GM21576 (cell line): ENCODE data around the gene AP2A1.
A peak's percentile ranks its signal among the peaks of the same experiment; 100 is the strongest.

ENCODE experiments used
- ATAC-seq: cut with Tn5 transposase; IDR thresholded peaks from one replicate; pipeline ENCODE4 v1.9.1; 2021; ENCODE audit warnings: mild to moderate bottlenecking, moderate library complexity; ENCODE audit not compliant: unreplicated experiment

AP2A1 gene

GRCh38 chr19:49764341-49764740, 2.5 kb upstream of the AP2A1 start:
- no peak for ATAC-seq

- peak; percentile 88 for ATAC-seq
Observed at GRCh38 chr19:49766007-49766929, 533 bp upstream of the AP2A1 start.

DNA sequence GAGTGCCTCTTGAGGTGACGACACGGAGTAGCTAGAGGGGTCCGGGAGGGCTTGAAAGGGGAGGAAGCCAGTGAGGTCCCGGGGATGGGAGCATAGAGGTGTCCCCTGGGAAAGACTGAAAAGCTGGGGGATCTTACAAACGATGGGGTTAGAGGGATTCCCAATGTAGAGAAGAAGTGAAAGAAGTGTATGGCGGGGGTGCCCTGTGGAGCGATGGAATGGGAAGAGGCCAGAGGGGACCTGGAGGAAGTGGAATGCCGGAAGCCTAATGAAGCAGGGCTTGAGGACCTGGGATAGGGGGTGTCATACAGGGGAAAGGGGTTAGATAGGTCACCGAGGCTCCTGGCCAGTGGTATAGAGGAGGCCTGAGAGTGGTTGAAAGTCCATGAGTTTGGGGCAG, 580 bp downstream of the AP2A1 start:
- ATAC-seq: no peak

- ATAC-seq: no peak
Observed at GRCh38 chr19:49767967-49768581, 1.3 kb downstream of the AP2A1 start.

DNA sequence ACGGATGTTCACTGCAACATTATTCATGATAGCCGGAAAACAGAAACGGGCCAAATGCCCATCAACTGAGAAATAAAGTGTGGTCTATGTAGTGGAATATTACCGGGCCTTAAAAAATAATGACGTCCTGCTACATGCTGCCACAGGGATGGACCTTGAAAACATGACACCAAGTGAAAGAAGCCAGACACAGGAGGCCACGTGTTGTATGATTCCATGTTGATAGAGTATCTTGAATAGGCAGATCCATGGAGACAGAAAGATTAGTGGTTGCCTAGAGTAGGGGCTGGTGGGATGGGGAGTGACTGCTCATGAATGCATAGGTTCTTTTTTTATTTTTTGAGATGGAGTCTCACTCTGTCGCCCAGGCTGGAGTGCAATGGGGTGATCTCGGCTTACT, 3.7 kb downstream of the AP2A1 start:
- ATAC-seq: no peak

- no peak for ATAC-seq
Observed at GRCh38 chr19:49771674-49772139, 4.9 kb downstream of the AP2A1 start.

GRCh38 chr19:49772850-49773432, 6.1 kb downstream of the AP2A1 start:
- no peak for ATAC-seq

GRCh38 chr19:49773663-49774350, 7.0 kb downstream of the AP2A1 start:
- no peak for ATAC-seq

GRCh38 chr19:49774969-49775368, 8.2 kb downstream of the AP2A1 start:
- ATAC-seq: no peak

DNA sequence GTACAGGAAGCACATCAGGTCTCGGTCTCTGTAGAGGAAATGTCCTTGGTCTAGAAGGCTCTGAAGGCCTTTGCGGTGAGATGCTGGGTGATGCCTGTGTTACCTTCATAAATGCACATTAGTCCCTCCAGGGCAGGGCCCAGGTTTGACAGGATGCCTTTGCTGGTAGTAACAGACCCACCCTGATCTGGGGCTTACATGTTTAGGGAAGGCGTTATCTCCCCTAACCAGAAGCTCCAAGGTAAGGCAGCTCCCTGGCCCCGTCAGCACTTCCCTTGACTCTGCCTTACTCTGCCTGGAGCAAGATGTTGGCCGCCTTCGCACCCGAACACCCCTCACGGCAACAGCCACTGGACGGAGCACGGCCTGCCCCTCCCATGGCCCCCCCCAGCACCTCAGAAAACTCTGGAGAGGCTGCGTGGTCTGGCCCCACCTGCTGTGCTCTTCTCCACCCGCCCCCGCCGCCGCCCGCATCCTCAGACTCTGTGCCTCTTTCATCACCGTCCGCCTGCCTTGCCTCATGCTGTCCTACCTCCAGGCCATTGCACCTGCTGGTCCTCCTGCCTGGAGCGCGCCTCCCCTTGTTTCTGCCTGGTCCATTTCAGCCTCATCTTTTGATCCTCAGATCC, 9.1 kb downstream of the AP2A1 start:
- ATAC-seq: no peak

DNA sequence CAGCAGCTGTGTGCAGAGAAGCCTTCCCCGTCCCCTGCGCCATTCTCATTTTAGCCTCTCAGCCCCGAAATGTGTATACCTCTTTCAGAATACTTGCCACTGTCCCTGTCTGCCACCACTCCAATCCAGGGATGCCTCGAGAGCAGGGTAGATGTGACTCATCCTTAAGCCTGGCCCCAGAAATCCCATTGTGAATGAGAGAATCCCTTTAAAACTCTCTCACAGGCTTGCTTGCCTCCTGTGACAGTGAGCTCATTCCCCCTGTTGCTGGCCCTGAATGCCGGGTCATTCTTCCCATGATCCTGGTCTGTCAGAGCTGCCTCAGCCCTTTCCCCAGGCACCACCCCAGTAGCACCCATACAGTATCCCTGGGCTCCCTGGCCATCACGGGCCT, 9.6 kb downstream of the AP2A1 start:
- no peak for ATAC-seq

DNA sequence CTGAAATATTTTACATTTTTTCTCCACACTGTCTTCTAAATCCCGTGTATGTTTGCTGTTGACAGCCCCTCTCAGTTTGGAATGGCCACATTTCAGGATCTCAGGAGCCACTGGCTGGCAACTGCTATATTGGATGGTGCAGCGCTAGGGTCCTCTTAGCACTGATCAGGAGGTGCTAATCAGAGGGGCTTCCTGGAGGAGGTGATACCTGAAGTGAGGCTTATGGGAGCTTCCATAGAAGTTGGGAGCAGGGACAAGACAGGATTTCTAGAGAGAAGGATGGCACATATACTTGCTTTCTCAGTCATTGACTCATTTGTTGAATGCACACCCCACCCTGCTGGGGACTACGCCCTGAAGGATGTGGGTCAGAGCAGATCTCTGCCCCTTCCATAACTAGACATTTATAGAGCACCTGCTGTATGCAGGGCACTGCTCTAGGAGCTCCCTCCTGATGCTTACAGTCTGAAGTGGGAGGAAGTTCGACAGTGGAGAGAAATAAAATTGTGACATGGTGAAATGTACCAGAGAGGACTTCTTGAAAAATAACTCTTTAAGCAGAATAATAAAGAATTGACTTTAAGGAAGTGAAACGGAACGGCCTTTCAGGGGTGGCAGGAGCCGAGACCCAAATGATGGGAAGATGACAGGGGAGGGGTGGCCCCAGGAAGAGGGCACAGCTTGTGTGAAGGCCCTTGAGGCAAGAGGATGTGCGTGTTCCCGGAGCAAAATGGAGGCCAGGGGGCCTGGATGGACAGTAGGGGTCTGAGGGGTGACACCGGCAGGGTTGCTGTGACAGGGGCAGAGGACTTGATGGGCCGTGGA, 13.1 kb downstream of the AP2A1 start:
- no peak for ATAC-seq

DNA sequence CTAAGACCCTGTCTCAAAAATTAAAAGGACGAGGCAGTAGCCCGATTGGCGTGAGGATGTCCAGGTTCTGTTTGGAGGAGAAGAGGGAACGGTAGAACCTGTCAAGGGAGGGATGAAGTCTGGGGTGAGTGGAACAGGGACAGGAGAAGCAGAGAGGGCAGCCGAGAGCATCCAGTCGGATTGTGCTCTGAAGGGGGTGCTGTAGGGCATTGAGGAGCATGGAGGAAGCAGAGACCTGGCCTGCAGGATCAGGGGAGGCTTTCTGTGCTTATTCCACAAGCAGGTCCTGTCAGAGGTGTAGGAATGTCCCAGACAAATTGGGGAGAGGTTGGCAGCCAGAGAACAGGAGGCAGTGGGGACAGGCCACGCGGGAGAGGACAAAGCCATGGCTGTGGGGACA, 14.1 kb downstream of the AP2A1 start:
- ATAC-seq: no peak

DNA sequence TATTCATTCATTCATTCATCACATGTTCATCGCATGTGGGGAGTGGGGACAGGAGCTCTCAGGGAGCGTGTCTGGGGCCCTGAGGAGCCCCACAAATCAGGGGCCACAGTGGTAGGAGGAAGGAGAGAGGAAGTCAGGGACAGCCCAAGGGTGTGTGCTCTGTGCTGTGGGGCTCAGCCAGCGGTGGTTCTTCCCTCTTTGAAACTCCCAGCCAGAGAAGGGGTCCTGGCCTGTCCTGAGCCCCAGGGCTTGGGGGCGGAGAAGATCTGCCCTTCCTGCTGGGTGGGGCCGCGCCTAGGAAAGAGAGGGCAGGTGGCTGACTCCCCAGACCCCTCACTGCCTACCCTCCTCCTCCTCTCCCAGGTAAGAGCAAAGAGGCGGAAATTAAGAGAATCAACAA, 14.6 kb downstream of the AP2A1 start:
- no peak for ATAC-seq

DNA sequence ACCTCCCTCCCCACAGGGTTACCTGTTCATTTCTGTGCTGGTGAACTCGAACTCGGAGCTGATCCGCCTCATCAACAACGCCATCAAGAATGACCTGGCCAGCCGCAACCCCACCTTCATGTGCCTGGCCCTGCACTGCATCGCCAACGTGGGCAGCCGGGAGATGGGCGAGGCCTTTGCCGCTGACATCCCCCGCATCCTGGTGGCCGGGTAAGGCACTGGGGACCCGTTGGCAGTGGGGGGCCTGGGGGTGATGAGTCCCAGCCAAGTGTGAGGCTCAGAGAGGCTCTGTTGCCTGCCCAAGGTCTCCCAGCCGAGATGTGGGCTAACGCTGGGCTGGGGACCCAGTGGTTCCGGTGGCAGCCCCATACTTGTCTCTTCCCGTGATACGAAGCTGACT, 15.7 kb downstream of the AP2A1 start:
- ATAC-seq: no peak

DNA sequence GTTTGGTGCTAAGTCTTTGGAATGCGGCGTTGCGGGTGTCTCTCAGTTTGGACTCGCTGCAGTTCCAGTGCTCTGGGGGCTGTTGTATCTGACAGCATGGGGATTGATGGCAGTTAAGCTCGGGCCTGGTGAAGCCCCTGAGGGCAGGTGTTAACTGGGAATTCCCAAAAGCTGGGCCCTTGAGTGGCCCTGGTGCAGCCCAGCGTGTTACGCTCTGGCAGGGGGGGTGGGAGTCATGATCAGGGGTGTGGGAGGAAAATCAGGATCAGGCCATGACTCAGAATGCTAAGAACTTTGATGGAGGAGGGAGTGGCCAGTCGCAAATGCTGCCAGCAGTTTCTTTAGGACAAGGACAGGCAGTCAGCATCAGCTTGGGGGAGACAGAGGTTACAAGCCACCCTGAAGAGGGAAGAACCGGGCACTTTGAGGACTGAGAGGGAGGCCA, 19.6 kb downstream of the AP2A1 start:
- no peak for ATAC-seq

DNA sequence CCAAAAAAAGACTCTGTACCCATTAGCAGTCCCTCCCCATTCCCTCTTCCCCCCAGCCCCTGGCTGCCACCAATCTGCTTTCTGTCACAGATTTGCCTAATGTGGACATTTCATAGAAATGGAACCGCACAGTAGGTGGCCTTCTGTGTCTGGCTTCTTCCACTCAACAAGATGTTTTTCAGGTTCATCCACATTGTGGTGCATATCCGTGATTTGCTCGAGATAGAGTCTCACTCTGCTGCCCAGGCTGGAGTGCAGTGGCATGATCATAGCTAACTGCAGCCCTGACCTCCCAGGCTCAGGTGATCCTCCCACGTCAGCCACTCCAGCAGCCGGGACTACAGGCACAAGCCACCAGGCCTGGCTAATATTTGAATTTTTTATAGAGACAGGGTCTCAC, 20.9 kb downstream of the AP2A1 start:
- no peak for ATAC-seq

DNA sequence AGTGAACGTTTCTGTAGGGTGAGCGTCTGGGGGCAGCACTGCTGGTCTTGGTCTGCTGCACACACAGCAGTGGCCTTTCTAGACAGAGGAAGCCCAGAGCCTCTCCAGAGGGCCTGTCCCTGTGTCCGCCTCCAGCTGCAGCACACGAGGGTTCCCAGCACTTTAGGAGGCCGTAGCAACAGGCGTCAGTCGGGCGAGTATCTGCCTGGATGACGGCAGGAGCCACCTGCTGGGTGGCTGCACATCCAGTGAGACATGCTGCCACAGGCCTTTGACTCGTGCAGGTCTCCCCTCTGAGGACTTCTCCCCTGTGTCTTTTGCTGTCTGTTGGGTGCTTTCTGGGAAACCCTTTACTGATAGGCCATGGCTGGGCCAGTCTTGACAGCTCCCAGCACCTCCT, 22.1 kb downstream of the AP2A1 start:
- no peak for ATAC-seq

GRCh38 chr19:49790866-49791265, 24.1 kb downstream of the AP2A1 start:
- no peak for ATAC-seq
